ENCODE data around the gene NAA15.

The NAA15 gene

GRCh38 chr4:139361301-139361700, 60.0 kb downstream of the NAA15 start:
- CTCF ChIA-PET: no interaction called here
- TF ChIP-seq FOXK2 (IDR thresholded peaks at IDR 0.05) (no peak), HDGF (IDR thresholded peaks at IDR 0.05; ENCODE audit: borderline replicate concordance) (no peak), CTBP1 (IDR thresholded peaks at IDR 0.05; ENCODE audit: borderline replicate concordance) (no peak), SP1 (IDR thresholded peaks at IDR 0.05) (no peak), ZNF384 (IDR thresholded peaks at IDR 0.05) (no peak)
- DNase-seq (ENCODE audit: extremely low spot score): no peak
- POLR2A ChIA-PET: interaction anchor here (1.7 kb wide), 1 partner anchor 60 kb away, joined by 5 read pairs; the partner anchor contains the start of gene NAA15

GRCh38 chr4:139367421-139368090, 66.3 kb downstream of the NAA15 start:
- ChIA-PET POLR2A (no interaction called here), CTCF (interaction anchor here (1.2 kb wide), 1 partner anchor 36 kb away, joined by 3 read pairs; no protein-coding TSS in a partner anchor)
- TF ChIP-seq PKNOX1 (IDR thresholded peaks at IDR 0.05) (no peak), NFRKB (IDR thresholded peaks at IDR 0.05) (no peak), TARDBP (IDR thresholded peaks at IDR 0.05) (no peak)
- no peak for DNase-seq (ENCODE audit: extremely low spot score)

- ChIA-PET POLR2A (interaction anchor here (0.7 kb wide), 1 partner anchor 68 kb away, joined by 4 read pairs; the partner anchor contains the start of gene NAA15), CTCF (interaction anchor here (0.6 to 1.1 kb wide), 2 partner anchors 49 to 356 kb away, joined by 3 read pairs; no protein-coding TSS in a partner anchor)
- TF ChIP-seq TARDBP (IDR thresholded peaks at IDR 0.05) (no peak), FOXK2 (IDR thresholded peaks at IDR 0.05) (no peak), ZNF384 (IDR thresholded peaks at IDR 0.05) (no peak), FOXM1 (IDR thresholded peaks at IDR 0.05; ENCODE audit: borderline replicate concordance) (no peak), BHLHE40 (IDR thresholded peaks at IDR 0.05; ENCODE audit: borderline replicate concordance) (no peak), NFRKB (IDR thresholded peaks at IDR 0.05) (no peak), CTBP1 (IDR thresholded peaks at IDR 0.05; ENCODE audit: borderline replicate concordance) (no peak), PKNOX1 (IDR thresholded peaks at IDR 0.05) (no peak), FOXA1 (IDR thresholded peaks at IDR 0.05) (no peak), ARNT (IDR thresholded peaks at IDR 0.05) (no peak), SUZ12 (IDR thresholded peaks at IDR 0.05) (no peak), ELF4 (IDR thresholded peaks at IDR 0.05) (no peak), L3MBTL2 (conservative IDR thresholded peaks at IDR 0.05) (no peak)
- DNase-seq (ENCODE audit: extremely low spot score): no peak
These were observed 67.7 kb downstream of the NAA15 start for GRCh38 chr4:139368998-139369397.

GRCh38 chr4:139374251-139374650, 72.9 kb downstream of the NAA15 start:
- no peak for DNase-seq (ENCODE audit: extremely low spot score)
- POLR2A ChIA-PET: no interaction called here

GRCh38 chr4:139386421-139386820, 85.1 kb downstream of the NAA15 start:
- no peak for TF ChIP-seq SP1 (IDR thresholded peaks at IDR 0.05)
- no peak for TF ChIP-seq LEF1 (IDR thresholded peaks at IDR 0.05; ENCODE audit: borderline replicate concordance)
- TF ChIP-seq FOXK2 (IDR thresholded peaks at IDR 0.05): no peak
- no peak for TF ChIP-seq ARNT (IDR thresholded peaks at IDR 0.05)
- no peak for TF ChIP-seq FOXM1 (IDR thresholded peaks at IDR 0.05; ENCODE audit: borderline replicate concordance)
- TF ChIP-seq BHLHE40 (IDR thresholded peaks at IDR 0.05; ENCODE audit: borderline replicate concordance): no peak
- CTCF ChIA-PET: no interaction called here
- POLR2A ChIA-PET: interaction anchor here (1.0 kb wide), 1 partner anchor 85 kb away, joined by 3 read pairs; the partner anchor contains the start of gene NAA15

More at GRCh38 chr4:139374251-139374650, 72.9 kb downstream of the NAA15 start:
- CTCF ChIA-PET: no interaction called here
- TF ChIP-seq FOXK2 (IDR thresholded peaks at IDR 0.05): no peak
- no peak for TF ChIP-seq L3MBTL2 (conservative IDR thresholded peaks at IDR 0.05)
- TF ChIP-seq FOXM1 (IDR thresholded peaks at IDR 0.05; ENCODE audit: borderline replicate concordance): no peak
- TF ChIP-seq PKNOX1 (IDR thresholded peaks at IDR 0.05): no peak
- no peak for TF ChIP-seq TARDBP (IDR thresholded peaks at IDR 0.05)
- no peak for TF ChIP-seq SP1 (IDR thresholded peaks at IDR 0.05)
- TF ChIP-seq BHLHE40 (IDR thresholded peaks at IDR 0.05; ENCODE audit: borderline replicate concordance): no peak
- no peak for TF ChIP-seq FOXA1 (IDR thresholded peaks at IDR 0.05)
- no peak for TF ChIP-seq CTBP1 (IDR thresholded peaks at IDR 0.05; ENCODE audit: borderline replicate concordance)
- no peak for TF ChIP-seq NFRKB (IDR thresholded peaks at IDR 0.05)
- no peak for TF ChIP-seq ELF4 (IDR thresholded peaks at IDR 0.05)
- TF ChIP-seq SUZ12 (IDR thresholded peaks at IDR 0.05): no peak
- no peak for TF ChIP-seq HDGF (IDR thresholded peaks at IDR 0.05; ENCODE audit: borderline replicate concordance)
- no peak for TF ChIP-seq LEF1 (IDR thresholded peaks at IDR 0.05; ENCODE audit: borderline replicate concordance)
- no peak for TF ChIP-seq ZNF384 (IDR thresholded peaks at IDR 0.05)
- no peak for TF ChIP-seq ARNT (IDR thresholded peaks at IDR 0.05)

GRCh38 chr4:139389102-139389501, 87.8 kb downstream of the NAA15 start:
- TF ChIP-seq FOXA1 (IDR thresholded peaks at IDR 0.05) (no peak), ARNT (IDR thresholded peaks at IDR 0.05) (no peak), SUZ12 (IDR thresholded peaks at IDR 0.05) (no peak), TARDBP (IDR thresholded peaks at IDR 0.05) (no peak), PKNOX1 (IDR thresholded peaks at IDR 0.05) (no peak), FOXM1 (IDR thresholded peaks at IDR 0.05; ENCODE audit: borderline replicate concordance) (no peak), ZNF384 (IDR thresholded peaks at IDR 0.05) (no peak), ELF4 (IDR thresholded peaks at IDR 0.05) (no peak), CTBP1 (IDR thresholded peaks at IDR 0.05; ENCODE audit: borderline replicate concordance) (no peak), SP1 (IDR thresholded peaks at IDR 0.05) (no peak), HDGF (IDR thresholded peaks at IDR 0.05; ENCODE audit: borderline replicate concordance) (no peak), BHLHE40 (IDR thresholded peaks at IDR 0.05; ENCODE audit: borderline replicate concordance) (no peak), L3MBTL2 (conservative IDR thresholded peaks at IDR 0.05) (no peak), FOXK2 (IDR thresholded peaks at IDR 0.05) (no peak), NFRKB (IDR thresholded peaks at IDR 0.05) (no peak), LEF1 (IDR thresholded peaks at IDR 0.05; ENCODE audit: borderline replicate concordance) (no peak)
- ChIA-PET CTCF (no interaction called here), POLR2A (no interaction called here)
- DNase-seq (ENCODE audit: extremely low spot score): no peak

More at GRCh38 chr4:139386421-139386820, 85.1 kb downstream of the NAA15 start:
- no peak for DNase-seq (ENCODE audit: extremely low spot score)

All from HEK293T (cell line).